Measurements from ENCODE around the gene SLC38A6. TPM values are rescaled to one million over a fixed set of nuclear protein-coding genes. Genes with fewer than 3 reads are reported as not detected.

The SLC38A6 gene
- total RNA-seq, 1 experiment from 2014 or later: 6.0 TPM

DNA sequence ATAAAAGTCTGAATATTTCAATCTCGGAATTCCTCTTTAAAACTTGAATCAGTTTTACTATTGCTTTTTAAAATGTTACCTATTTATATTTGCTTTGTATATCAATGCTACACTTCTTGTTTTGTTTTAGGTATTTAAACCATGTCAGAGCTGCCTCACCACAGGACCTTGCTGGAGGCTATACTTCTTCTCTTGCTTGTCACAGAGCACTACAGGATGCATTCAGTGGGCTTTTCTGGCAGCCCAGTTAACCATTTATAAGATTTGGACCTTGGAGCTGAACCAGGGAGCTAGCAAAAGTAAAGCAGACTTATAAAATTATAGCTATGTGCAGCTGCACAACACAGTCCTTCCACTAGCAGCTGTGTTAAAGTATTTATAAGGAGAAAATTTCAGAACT lies 12.9 kb upstream of the SLC38A6 start:
- Mint-ChIP-seq H3K27me3 (ENCODE audit: low read depth) (no peaks in the 10 kb centered on the region), H3K4me3 (no peak overlapping the region), H3K27ac (no peak overlapping the region), H3K9me3 (no peaks in the 10 kb centered on the region; a peak in 1 of 5 replicates), H3K36me3 (ENCODE audit: insufficient read depth in 1 of 3, low read depth in 3 of 3) (peaks cover 0 to 5% (median 0%) of the 10 kb centered on the region in 3 experiments; a peak in 1 of 7 replicates), H3K4me1 (no peaks in the 10 kb centered on the region)
- Histone ChIP-seq H3K27ac (ENCODE audit: insufficient read length, low read depth, low read length) (no peak overlapping the region), H4K8ac (replicated peaks; ENCODE audit: insufficient read length, low read depth, low read length) (no peak overlapping the region), H2BK20ac (ENCODE audit: low read depth, low read length, poor library complexity, severe bottlenecking) (no peak overlapping the region), H3K4me2 (ENCODE audit: insufficient read depth, insufficient read length, low read length) (no peak overlapping the region), H2BK5ac (ENCODE audit: insufficient read length, low read length) (no peak overlapping the region), H3K79me2 (ENCODE audit: insufficient read depth, low read length) (no peaks in the 10 kb centered on the region), H3K79me1 (ENCODE audit: insufficient read depth, low read depth, low read length, poor library complexity, severe bottlenecking) (no peaks in the 10 kb centered on the region), H2AK5ac (ENCODE audit: insufficient read length, low read length) (no peak overlapping the region), H4K20me1 (ENCODE audit: control insufficient read depth, insufficient read depth, insufficient read length) (no peaks in the 10 kb centered on the region), H3K9me3 (ENCODE audit: control insufficient read depth, low read depth, low read length) (no peaks in the 10 kb centered on the region), H3K23ac (ENCODE audit: insufficient read length, low read depth, low read length) (no peak overlapping the region), H3K23me2 (ENCODE audit: insufficient read length, low read depth, low read length, poor library complexity, severe bottlenecking) (no peaks in the 10 kb centered on the region), H3K4me1 (ENCODE audit: insufficient read depth, low read length) (no peaks in the 10 kb centered on the region), H3K9ac (ENCODE audit: extremely low read depth, insufficient read length, low read length) (no peak overlapping the region), H3T11ph (ENCODE audit: low read length) (no peak overlapping the region), H4K5ac (ENCODE audit: insufficient read length, low read depth, low read length) (no peak overlapping the region), H2BK15ac (ENCODE audit: low read depth, low read length) (no peak overlapping the region), H3K27me3 (ENCODE audit: insufficient read depth, low read length) (no peaks in the 10 kb centered on the region), H2AFZ (ENCODE audit: low read length) (no peak overlapping the region), H2BK120ac (ENCODE audit: low read depth, low read length, poor library complexity, severe bottlenecking) (no peak overlapping the region), H3K18ac (ENCODE audit: insufficient read length, low read depth, low read length) (no peak overlapping the region), H4K91ac (ENCODE audit: insufficient read length, low read depth, low read length) (no peak overlapping the region), H3K14ac (ENCODE audit: insufficient read depth, low read length) (no peak overlapping the region), H3K56ac (ENCODE audit: insufficient read length, low read depth, low read length) (no peak overlapping the region), H2BK12ac (ENCODE audit: insufficient read length, low read depth, low read length) (no peak overlapping the region), H3K4ac (ENCODE audit: low read depth, low read length) (no peak overlapping the region)
- DNase-seq: no peak
- no CpG with 5 or more reads among the region's 1 CpG for WGBS (ENCODE audit: extremely low coverage, insufficient read length, low lambda C conversion rate)
- TF ChIP-seq, protein P1, sequence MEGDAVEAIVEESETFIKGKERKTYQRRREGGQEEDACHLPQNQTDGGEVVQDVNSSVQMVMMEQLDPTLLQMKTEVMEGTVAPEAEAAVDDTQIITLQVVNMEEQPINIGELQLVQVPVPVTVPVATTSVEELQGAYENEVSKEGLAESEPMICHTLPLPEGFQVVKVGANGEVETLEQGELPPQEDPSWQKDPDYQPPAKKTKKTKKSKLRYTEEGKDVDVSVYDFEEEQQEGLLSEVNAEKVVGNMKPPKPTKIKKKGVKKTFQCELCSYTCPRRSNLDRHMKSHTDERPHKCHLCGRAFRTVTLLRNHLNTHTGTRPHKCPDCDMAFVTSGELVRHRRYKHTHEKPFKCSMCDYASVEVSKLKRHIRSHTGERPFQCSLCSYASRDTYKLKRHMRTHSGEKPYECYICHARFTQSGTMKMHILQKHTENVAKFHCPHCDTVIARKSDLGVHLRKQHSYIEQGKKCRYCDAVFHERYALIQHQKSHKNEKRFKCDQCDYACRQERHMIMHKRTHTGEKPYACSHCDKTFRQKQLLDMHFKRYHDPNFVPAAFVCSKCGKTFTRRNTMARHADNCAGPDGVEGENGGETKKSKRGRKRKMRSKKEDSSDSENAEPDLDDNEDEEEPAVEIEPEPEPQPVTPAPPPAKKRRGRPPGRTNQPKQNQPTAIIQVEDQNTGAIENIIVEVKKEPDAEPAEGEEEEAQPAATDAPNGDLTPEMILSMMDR (conservative IDR thresholded peaks at IDR 0.05): no peak
